AG04450 (cell line): ENCODE results near the gene BBIP1. TPM values are rescaled to one million over a fixed set of nuclear protein-coding genes. Genes with fewer than 3 reads are reported as not detected.
A peak's percentile ranks its signal among the peaks of the same experiment; 100 is the strongest.
"Not testable (repeated sequence)": the region's sequence is repeated elsewhere in the genome, so short reads cannot be mapped to it uniquely, and the experiment has no call there.

Experiments
- CTCF ChIA-PET: fragments of 300-600, 350-600 bp; formaldehyde crosslinking; extraction: SDS; loops from one replicate; lab custom pipeline; 2022; ENCODE audit warnings: antibody characterized with exemption, inconsistent platforms; lab: Charles Lee
- POLR2A ChIA-PET: fragments of 350-600 bp; formaldehyde crosslinking; extraction: SDS; loops from one replicate; lab custom pipeline; 2021; ENCODE audit warnings: antibody characterized with exemption, inconsistent platforms; lab: Yijun Ruan, JAX
- DNase-seq: peaks from one replicate; pipeline ENCODE4 v3.0.0-alpha.2; 2011; ENCODE audit warnings: low read depth, low spot score
- H3K27ac ChIP-seq: one replicate; pipeline ENCODE4 v1.5.1; 2012; ENCODE audit warnings: low read depth, low read length, control low read depth
- H3K27me3 ChIP-seq: one replicate; pipeline ENCODE4 v1.6.0; 2012; ENCODE audit warnings: low read length; ENCODE audit not compliant: control insufficient read depth, insufficient read depth
- H3K4me3 ChIP-seq: 2 replicates; pipeline ENCODE4 v1.5.1; 2011; ENCODE audit warnings: mild to moderate bottlenecking, low read depth, low read length, control low read depth
- H3K9me3 ChIP-seq: 2 replicates; pipeline ENCODE4 v1.5.1; 2012; ENCODE audit warnings: low read length; ENCODE audit not compliant: control insufficient read depth, insufficient read depth
- CTCF ChIP-seq: IDR thresholded peaks from 2 replicates; pipeline ENCODE4 v1.5.1; 2011; ENCODE audit warnings: low read depth, low read length, control low read depth, inconsistent platforms
- polyA plus RNA-seq: library from polyadenylated mRNA; depleted of rRNA; stranded (reverse); fragments of >200 nt; gene quantifications from 2 replicates; pipeline ENCODE4 v1.2.3, GENCODE V29; 2011

Gene BBIP1
- polyA plus RNA-seq, 1 experiment: 41.5 TPM

GRCh38 chr10:110867807-110868465 lies 51.0 kb downstream of the BBIP1 start:
- H3K4me3 ChIP-seq: no peak overlapping the region
- POLR2A ChIA-PET: interaction anchor here (0.6 kb wide), 1 partner anchor 38 kb away, joined by 3 read pairs; no protein-coding TSS in a partner anchor
- TF ChIP-seq CTCF: no peak
- CTCF ChIA-PET: interaction anchor here (1.4 kb wide), 1 partner anchor 9 kb away, joined by 3 read pairs; no protein-coding TSS in a partner anchor
- H3K9me3 ChIP-seq: no peaks in the 10 kb centered on the region; the same call in 1 of the 2 replicates
- H3K27ac ChIP-seq: no peak overlapping the region
- H3K27me3 ChIP-seq: peaks cover 2% of the 10 kb centered on the region
- DNase-seq: no peak

GRCh38 chr10:110867011-110867806 lies 51.8 kb downstream of the BBIP1 start:
- POLR2A ChIA-PET, H3K27ac ChIP-seq: not testable (repeated sequence)
- CTCF ChIA-PET: interaction anchor here (1.4 kb wide), 1 partner anchor 8 kb away, joined by 3 read pairs; no protein-coding TSS in a partner anchor

GRCh38 chr10:110865809-110866482 lies 53.0 kb downstream of the BBIP1 start:
- peaks cover 2% of the 10 kb centered on the region for H3K27me3 ChIP-seq
- ChIA-PET POLR2A (no interaction called here), CTCF (interaction anchor here (0.6 kb wide), 1 partner anchor 359 kb away, joined by 6 read pairs; no protein-coding TSS in a partner anchor)
- TF ChIP-seq CTCF: no peak
- H3K9me3 ChIP-seq: no peaks in the 10 kb centered on the region
- DNase-seq: no peak
- H3K4me3 ChIP-seq: no peak overlapping the region
- no peak overlapping the region for H3K27ac ChIP-seq

More at GRCh38 chr10:110867011-110867806, 51.8 kb downstream of the BBIP1 start:
- DNase-seq, H3K27me3 ChIP-seq, H3K9me3 ChIP-seq, H3K4me3 ChIP-seq: not testable (repeated sequence)

- no peaks in the 10 kb centered on the region for H3K27me3 ChIP-seq
- CTCF ChIA-PET: interaction anchor here (0.6 kb wide), 2 partner anchors 62 to 358 kb away, joined by 3 to 6 read pairs; no protein-coding TSS in a partner anchor
Measured at GRCh38 chr10:110865186-110865808, 53.7 kb downstream of the BBIP1 start.

More at GRCh38 chr10:110865186-110865808, 53.7 kb downstream of the BBIP1 start:
- H3K4me3 ChIP-seq: no peak overlapping the region
- POLR2A ChIA-PET: no interaction called here
- no peak for TF ChIP-seq CTCF
- H3K9me3 ChIP-seq: no peaks in the 10 kb centered on the region
- peak overlapping the region; percentile 23 for H3K27ac ChIP-seq
- DNase-seq: no peak
